Omental fat pad (tissue), 4 donors: ENCODE measurements around the gene SGSM1. TPM values are rescaled to one million over a fixed set of nuclear protein-coding genes. Genes with fewer than 3 reads are reported as not detected.

Source experiments
- ATAC-seq: fragments of 150-250 bp; one replicate; pipeline ENCODE4 v1.9.1; 2016; ENCODE audit warnings: mild to moderate bottlenecking, moderate library complexity; ENCODE audit not compliant: low FRiP score
- DNase-seq: peaks from one replicate; pipeline ENCODE4 v3.0.0-alpha.2; 2019; ENCODE audit warnings: low spot score
- total RNA-seq, 4 donors: library from RNA; depleted of rRNA; stranded (reverse); fragments of >200 nt; gene quantifications; one replicate each; pipeline ENCODE4 v1.1.0, GENCODE V29; 2016
- TF ChIP-seq, protein P1 (sequence below), 3 donors: fragments of 450-650 bp; IDR thresholded peaks; one replicate each; pipeline ENCODE4 v1.5.1; 2016 to 2017; ENCODE audit warnings: antibody characterized with exemption in 3 of 3, mild to moderate bottlenecking in 3 of 3, moderate library complexity in 2 of 3

The SGSM1 gene
- total RNA-seq, 4 donors from 2014 or later, result 0.12 to 2.4 (median 0.62) TPM

GRCh38 chr22:24968066-24968561 is 162.1 kb downstream of the SGSM1 start:
- no peak for DNase-seq

DNA sequence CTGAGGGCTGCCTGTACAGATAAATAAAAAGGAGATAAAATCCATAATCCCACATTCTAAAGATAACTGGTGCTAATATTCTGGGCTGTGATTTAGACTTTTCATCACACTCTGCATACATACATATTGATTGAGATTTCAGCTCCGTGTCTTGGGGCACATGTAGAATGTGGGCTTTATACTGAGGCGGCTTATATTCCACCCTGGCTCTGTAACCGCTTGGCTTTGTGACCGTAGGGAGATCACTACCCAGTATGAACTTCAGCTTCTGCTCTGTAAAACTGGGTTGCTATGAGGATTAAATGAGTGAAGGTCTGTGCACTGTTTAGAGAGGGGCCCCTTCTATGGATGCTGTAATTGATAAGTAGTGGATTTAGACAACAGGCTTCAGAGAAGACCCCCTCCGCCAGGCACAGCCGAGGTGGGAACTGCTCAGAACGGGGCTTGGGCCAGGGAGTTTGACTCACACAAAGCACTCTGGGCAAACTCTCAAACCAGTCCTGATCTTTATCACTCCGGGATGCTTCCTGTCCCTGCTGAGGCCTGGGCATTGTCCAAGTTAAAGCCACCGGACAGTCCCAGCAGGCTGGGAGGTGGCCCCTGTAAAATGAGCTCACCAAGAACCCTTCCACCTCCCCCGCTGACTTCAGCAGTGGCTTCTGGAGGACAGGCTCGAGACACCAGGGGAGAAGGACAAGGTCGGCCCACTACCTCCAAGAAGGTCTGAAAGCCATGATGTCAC is 163.7 kb downstream of the SGSM1 start:
- no peak for ATAC-seq
- TF ChIP-seq, protein P1, sequence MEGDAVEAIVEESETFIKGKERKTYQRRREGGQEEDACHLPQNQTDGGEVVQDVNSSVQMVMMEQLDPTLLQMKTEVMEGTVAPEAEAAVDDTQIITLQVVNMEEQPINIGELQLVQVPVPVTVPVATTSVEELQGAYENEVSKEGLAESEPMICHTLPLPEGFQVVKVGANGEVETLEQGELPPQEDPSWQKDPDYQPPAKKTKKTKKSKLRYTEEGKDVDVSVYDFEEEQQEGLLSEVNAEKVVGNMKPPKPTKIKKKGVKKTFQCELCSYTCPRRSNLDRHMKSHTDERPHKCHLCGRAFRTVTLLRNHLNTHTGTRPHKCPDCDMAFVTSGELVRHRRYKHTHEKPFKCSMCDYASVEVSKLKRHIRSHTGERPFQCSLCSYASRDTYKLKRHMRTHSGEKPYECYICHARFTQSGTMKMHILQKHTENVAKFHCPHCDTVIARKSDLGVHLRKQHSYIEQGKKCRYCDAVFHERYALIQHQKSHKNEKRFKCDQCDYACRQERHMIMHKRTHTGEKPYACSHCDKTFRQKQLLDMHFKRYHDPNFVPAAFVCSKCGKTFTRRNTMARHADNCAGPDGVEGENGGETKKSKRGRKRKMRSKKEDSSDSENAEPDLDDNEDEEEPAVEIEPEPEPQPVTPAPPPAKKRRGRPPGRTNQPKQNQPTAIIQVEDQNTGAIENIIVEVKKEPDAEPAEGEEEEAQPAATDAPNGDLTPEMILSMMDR (IDR thresholded peaks at IDR 0.05), result no peak
- no peak for DNase-seq

More at GRCh38 chr22:24968066-24968561, 162.1 kb downstream of the SGSM1 start:
- ATAC-seq, result no peak
- TF ChIP-seq, protein P1 (IDR thresholded peaks at IDR 0.05), result no peak

GRCh38 chr22:24972369-24972768 is 166.4 kb downstream of the SGSM1 start:
- DNase-seq, result no peak
- no peak for ATAC-seq
- TF ChIP-seq, protein P1 (IDR thresholded peaks at IDR 0.05), result no peak

GRCh38 chr22:24973872-24974271 is 167.9 kb downstream of the SGSM1 start:
- ATAC-seq (no peak), DNase-seq (no peak)
- TF ChIP-seq, protein P1 (IDR thresholded peaks at IDR 0.05), result no peak

- TF ChIP-seq, protein P1 (IDR thresholded peaks at IDR 0.05), result no peak
- ATAC-seq, result no peak
Measured at GRCh38 chr22:24975125-24975640, 169.2 kb downstream of the SGSM1 start.

GRCh38 chr22:24975813-24976341 is 169.9 kb downstream of the SGSM1 start:
- TF ChIP-seq, protein P1 (IDR thresholded peaks at IDR 0.05), result no peak
- DNase-seq (no peak), ATAC-seq (peak; percentile 55)

More at GRCh38 chr22:24975125-24975640, 169.2 kb downstream of the SGSM1 start:
- no peak for DNase-seq
